Measurements from ENCODE around the gene ARIH1. TPM values are rescaled to one million over a fixed set of nuclear protein-coding genes. Genes with fewer than 3 reads are reported as not detected.
"Not testable (repeated sequence)": the region's sequence is repeated elsewhere in the genome, so short reads cannot be mapped to it uniquely, and the experiment has no call there.

Gene ARIH1
- total RNA-seq, 1 experiment from 2014 or later: 187 TPM

- BruUV-seq (replicated peaks); POLR2A ChIA-PET (ENCODE audit: low non-redundant PET); H3K36me3 ChIP-seq (ENCODE audit: insufficient read depth, low read length, poor library complexity, severe bottlenecking); H3K27me3 ChIP-seq (replicated peaks; ENCODE audit: insufficient read depth, low read depth, low read length, poor library complexity); H3K9me3 ChIP-seq (ENCODE audit: low read depth, low read length, poor library complexity, severe bottlenecking); H3K27ac ChIP-seq (ENCODE audit: low read depth, low read length, poor library complexity, severe bottlenecking); H3K4me3 ChIP-seq (ENCODE audit: low read depth, low read length, poor library complexity, severe bottlenecking); DNase-seq (ENCODE audit: low spot score); intact Hi-C loops (cut with micrococcal nuclease; ENCODE audit: unreplicated experiment); CTCF ChIA-PET; H3K4me1 ChIP-seq (ENCODE audit: insufficient read depth, low read length, poor library complexity, severe bottlenecking): not testable (repeated sequence)
- TF ChIP-seq CTCF (conservative IDR thresholded peaks at IDR 0.05; ENCODE audit: low read depth, low read length): peak; percentile 37; the same call in 1 of the 2 replicates
These were observed 154.3 kb downstream of the ARIH1 start for GRCh38 chr15:72628249-72629067.

GRCh38 chr15:72629068-72629570 is 155.0 kb downstream of the ARIH1 start:
- POLR2A ChIA-PET (ENCODE audit: low non-redundant PET); CTCF ChIA-PET; H3K27ac ChIP-seq (ENCODE audit: low read depth, low read length, poor library complexity, severe bottlenecking); H3K4me3 ChIP-seq (ENCODE audit: low read depth, low read length, poor library complexity, severe bottlenecking); H3K36me3 ChIP-seq (ENCODE audit: insufficient read depth, low read length, poor library complexity, severe bottlenecking); H3K9me3 ChIP-seq (ENCODE audit: low read depth, low read length, poor library complexity, severe bottlenecking); H3K4me1 ChIP-seq (ENCODE audit: insufficient read depth, low read length, poor library complexity, severe bottlenecking); intact Hi-C loops (cut with micrococcal nuclease; ENCODE audit: unreplicated experiment); DNase-seq (ENCODE audit: low spot score); H3K27me3 ChIP-seq (replicated peaks; ENCODE audit: insufficient read depth, low read depth, low read length, poor library complexity); BruUV-seq (replicated peaks): not testable (repeated sequence)

- H3K9me3 ChIP-seq (ENCODE audit: low read depth, low read length, poor library complexity, severe bottlenecking); CTCF ChIA-PET; H3K36me3 ChIP-seq (ENCODE audit: insufficient read depth, low read length, poor library complexity, severe bottlenecking); POLR2A ChIA-PET (ENCODE audit: low non-redundant PET); H3K27ac ChIP-seq (ENCODE audit: low read depth, low read length, poor library complexity, severe bottlenecking); H3K4me1 ChIP-seq (ENCODE audit: insufficient read depth, low read length, poor library complexity, severe bottlenecking); H3K27me3 ChIP-seq (replicated peaks; ENCODE audit: insufficient read depth, low read depth, low read length, poor library complexity); intact Hi-C loops (cut with micrococcal nuclease; ENCODE audit: unreplicated experiment): not testable (repeated sequence)
- DNase-seq (ENCODE audit: low spot score): peak; percentile 93
- H3K4me3 ChIP-seq (ENCODE audit: low read depth, low read length, poor library complexity, severe bottlenecking): peak overlapping the region; percentile 35
- TSS peak; percentile 99 for BruUV-seq (replicated peaks)
These were observed 162.6 kb downstream of the ARIH1 start for GRCh38 chr15:72636519-72637282.

GRCh38 chr15:72639759-72640483 is 165.8 kb downstream of the ARIH1 start:
- H3K27ac ChIP-seq (ENCODE audit: low read depth, low read length, poor library complexity, severe bottlenecking); POLR2A ChIA-PET (ENCODE audit: low non-redundant PET); CTCF ChIA-PET; DNase-seq (ENCODE audit: low spot score); H3K4me3 ChIP-seq (ENCODE audit: low read depth, low read length, poor library complexity, severe bottlenecking); BruUV-seq (replicated peaks); H3K36me3 ChIP-seq (ENCODE audit: insufficient read depth, low read length, poor library complexity, severe bottlenecking); H3K27me3 ChIP-seq (replicated peaks; ENCODE audit: insufficient read depth, low read depth, low read length, poor library complexity); H3K4me1 ChIP-seq (ENCODE audit: insufficient read depth, low read length, poor library complexity, severe bottlenecking); intact Hi-C loops (cut with micrococcal nuclease; ENCODE audit: unreplicated experiment); H3K9me3 ChIP-seq (ENCODE audit: low read depth, low read length, poor library complexity, severe bottlenecking): not testable (repeated sequence)

- H3K27ac ChIP-seq (ENCODE audit: low read depth, low read length, poor library complexity, severe bottlenecking); H3K9me3 ChIP-seq (ENCODE audit: low read depth, low read length, poor library complexity, severe bottlenecking); CTCF ChIA-PET; H3K4me1 ChIP-seq (ENCODE audit: insufficient read depth, low read length, poor library complexity, severe bottlenecking); H3K27me3 ChIP-seq (replicated peaks; ENCODE audit: insufficient read depth, low read depth, low read length, poor library complexity); DNase-seq (ENCODE audit: low spot score); BruUV-seq (replicated peaks); H3K36me3 ChIP-seq (ENCODE audit: insufficient read depth, low read length, poor library complexity, severe bottlenecking); H3K4me3 ChIP-seq (ENCODE audit: low read depth, low read length, poor library complexity, severe bottlenecking); intact Hi-C loops (cut with micrococcal nuclease; ENCODE audit: unreplicated experiment); POLR2A ChIA-PET (ENCODE audit: low non-redundant PET): not testable (repeated sequence)
These were observed 168.1 kb downstream of the ARIH1 start for GRCh38 chr15:72642271-72642670.

GRCh38 chr15:72648631-72649253 is 174.6 kb downstream of the ARIH1 start:
- H3K4me3 ChIP-seq (ENCODE audit: low read depth, low read length, poor library complexity, severe bottlenecking); intact Hi-C loops (cut with micrococcal nuclease; ENCODE audit: unreplicated experiment); H3K27ac ChIP-seq (ENCODE audit: low read depth, low read length, poor library complexity, severe bottlenecking); CTCF ChIA-PET; H3K27me3 ChIP-seq (replicated peaks; ENCODE audit: insufficient read depth, low read depth, low read length, poor library complexity); H3K9me3 ChIP-seq (ENCODE audit: low read depth, low read length, poor library complexity, severe bottlenecking); H3K4me1 ChIP-seq (ENCODE audit: insufficient read depth, low read length, poor library complexity, severe bottlenecking); POLR2A ChIA-PET (ENCODE audit: low non-redundant PET); DNase-seq (ENCODE audit: low spot score); H3K36me3 ChIP-seq (ENCODE audit: insufficient read depth, low read length, poor library complexity, severe bottlenecking); BruUV-seq (replicated peaks): not testable (repeated sequence)

All from A673 (cell line).